HG03159 (cell line): ENCODE data around the gene KRTAP4-16.
"Not testable (repeated sequence)": the region's sequence is repeated elsewhere in the genome, so short reads cannot be mapped to it uniquely, and the experiment has no call there.

Source experiments
- ATAC-seq: cut with Tn5 transposase; IDR thresholded peaks from one replicate; pipeline ENCODE4 v1.9.1; 2021; ENCODE audit warnings: mild to moderate bottlenecking, moderate library complexity; ENCODE audit not compliant: unreplicated experiment

Gene KRTAP4-16

DNA sequence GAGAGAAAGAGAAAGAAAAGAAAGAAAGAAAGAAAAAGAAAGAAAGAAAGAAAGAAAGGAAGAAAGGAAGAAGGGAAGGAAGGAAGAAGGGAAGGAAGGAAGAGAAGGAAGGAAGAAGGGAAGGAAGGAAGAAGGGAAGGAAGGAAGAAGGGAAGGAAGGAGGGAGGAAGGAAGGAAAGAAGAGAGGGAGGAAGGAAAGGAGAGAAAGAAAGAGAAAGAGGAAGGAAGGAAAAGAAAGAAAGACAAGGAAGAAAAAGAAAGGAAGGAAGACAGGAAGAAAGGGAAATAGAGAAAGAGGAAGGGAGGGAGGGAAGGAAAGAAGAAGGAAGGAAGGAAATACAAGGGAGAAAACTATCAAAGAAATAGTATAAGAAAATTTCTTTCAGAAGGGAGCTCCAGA lies 25.2 kb downstream of the KRTAP4-16 start:
- no peak for ATAC-seq

GRCh38 chr17:41073676-41074075 lies 28.3 kb downstream of the KRTAP4-16 start:
- no peak for ATAC-seq

DNA sequence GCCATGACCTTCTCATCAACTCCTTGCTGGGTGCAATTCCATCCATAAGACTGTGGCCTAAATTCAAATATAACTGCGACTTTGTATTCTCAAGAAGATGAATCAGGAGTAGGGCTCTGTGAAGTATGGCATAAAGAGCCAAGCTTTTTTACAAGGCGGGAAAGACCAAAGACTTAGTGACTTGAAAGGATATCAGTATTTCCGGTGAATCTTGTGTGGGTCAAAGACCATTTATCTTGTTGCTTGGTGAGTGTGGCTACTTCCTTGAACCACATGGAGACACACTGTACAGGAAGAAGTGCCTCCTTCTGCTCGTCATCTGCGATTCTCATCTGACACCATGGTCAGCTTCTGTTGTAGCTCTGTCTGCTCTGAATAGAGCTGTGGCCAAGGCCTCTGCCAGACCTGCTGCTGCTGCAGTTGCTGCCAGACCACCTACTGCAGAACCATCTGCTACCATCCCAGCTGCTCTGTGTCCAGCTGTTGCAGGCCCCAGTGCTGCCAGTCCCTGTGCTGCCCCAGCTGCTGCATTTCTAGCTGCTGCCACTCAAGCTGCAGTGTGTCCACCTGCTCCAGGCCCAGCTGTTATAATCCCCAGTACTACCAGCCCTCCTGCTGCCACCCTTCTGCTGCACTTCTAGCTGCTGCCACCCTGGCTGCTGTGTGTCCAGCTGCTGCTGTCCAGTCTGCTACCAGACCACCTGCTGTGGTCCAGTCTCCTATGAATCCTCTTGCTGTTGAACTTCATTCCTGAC lies 30.2 kb downstream of the KRTAP4-16 start:
- ATAC-seq: no peak

DNA sequence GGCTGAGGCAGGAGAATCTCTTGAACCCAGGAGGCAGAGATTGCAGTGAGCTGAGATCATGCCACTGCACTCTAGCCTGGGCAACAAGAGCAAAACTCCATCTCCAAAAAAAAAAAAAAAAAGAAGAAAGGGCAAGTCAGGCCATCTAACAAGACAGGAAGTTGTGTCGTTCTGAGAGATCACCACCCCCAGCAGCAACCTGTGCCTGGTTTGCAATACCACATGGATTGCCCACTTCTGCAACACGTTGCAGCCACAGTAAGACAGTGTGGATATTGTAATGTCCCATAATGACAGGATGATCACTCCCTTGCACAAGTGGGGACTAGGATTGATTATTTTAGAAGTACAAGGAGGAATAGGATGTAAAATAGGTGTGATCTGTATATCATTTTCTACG lies 33.0 kb downstream of the KRTAP4-16 start:
- ATAC-seq: no peak

- no peak for ATAC-seq
Measured at GRCh38 chr17:41067281-41067680, 34.7 kb downstream of the KRTAP4-16 start.

DNA sequence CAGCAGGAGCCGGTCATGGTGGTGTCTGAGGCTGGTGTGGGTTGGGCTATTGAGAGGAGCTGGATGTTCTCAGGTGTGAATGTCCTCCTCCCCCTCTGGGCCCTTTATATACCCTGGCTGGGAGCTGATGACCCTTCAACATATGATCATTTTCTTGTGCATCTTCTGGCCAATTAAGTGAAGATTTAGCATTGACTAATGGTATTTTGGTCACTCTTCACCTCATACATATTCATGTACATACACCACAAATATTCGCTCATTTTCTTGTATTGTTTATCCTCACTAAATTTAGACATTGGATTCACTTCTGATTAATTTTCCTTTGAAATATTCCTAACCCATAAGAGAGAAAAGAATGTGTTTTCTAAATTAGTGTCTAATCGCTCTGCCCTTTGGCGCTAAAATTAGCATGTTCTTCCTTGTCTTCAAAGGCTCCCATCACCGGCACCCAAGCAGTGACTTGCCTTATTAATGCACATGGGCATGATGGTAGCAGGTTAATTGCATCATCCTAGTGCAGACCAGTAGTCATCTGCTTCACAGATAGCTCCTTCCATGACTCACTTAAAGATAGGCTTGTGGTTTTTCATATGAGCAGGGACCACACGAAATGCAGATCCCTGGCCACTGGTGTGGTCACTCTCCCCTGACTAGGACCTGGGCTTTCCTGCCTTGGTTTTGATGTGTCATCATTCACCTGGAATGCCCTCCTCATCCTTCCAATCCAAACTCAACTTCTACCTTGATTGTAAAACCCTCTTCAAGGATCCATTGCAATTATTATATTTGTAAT lies 36.0 kb downstream of the KRTAP4-16 start, which contains the start of gene KRTAP2-4:
TSS of gene KRTAP2-4 (minus strand) at position 51 of the 796 bp plus-strand sequence. CDS start at position 17, 34 bp downstream.
- no peak for ATAC-seq

DNA sequence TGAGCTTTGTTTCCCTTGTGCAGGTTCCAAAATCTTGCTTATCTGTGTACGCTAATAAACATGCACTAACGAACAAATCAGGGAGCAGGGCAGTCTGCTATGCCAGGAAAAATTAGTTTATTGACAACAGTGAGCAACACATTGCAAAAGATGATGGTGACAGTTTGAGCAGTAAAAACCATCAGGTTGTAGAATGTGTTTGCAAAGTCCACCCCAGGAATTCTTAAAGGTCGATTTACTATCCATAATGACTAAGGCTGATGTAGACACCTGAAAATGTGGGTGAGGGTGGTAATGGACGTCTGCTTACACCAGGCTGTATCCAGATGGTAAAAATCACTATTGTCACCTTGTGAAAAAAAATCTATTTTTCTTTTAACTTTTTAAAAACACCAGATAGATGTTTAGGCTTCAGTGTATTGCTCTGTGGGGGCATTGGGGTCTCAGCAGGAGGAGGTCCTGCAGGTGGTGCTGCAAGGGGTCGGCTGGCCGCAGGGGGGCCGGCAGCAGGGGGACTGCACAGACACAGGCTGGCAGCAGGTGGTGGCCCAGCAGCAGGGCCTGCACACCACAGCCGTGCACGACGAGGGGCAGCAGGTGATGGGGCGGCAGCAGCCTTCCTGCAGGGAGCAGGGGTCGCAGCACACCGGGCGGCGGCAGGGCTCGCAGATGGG lies 36.9 kb downstream of the KRTAP4-16 start:
- ATAC-seq: not testable (repeated sequence)

DNA sequence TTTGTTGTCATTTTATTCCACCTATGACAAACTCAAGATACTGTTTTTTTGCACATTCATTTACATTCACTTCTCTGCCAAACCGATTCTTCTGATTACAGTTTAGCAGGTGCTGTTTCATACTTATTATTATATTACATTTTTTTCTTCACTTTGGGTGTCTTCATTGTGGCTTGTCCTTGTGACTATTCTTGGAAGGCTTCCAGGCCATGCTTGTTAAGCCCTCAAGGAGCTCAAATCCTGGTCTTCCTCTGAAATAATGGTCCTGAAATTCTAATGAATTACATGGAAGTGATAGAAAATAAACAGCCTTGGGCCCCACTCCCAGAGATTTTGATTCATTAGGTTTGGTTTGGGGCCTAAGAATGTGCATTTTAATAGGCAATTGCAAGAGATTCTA lies 37.7 kb downstream of the KRTAP4-16 start:
- ATAC-seq: no peak

DNA sequence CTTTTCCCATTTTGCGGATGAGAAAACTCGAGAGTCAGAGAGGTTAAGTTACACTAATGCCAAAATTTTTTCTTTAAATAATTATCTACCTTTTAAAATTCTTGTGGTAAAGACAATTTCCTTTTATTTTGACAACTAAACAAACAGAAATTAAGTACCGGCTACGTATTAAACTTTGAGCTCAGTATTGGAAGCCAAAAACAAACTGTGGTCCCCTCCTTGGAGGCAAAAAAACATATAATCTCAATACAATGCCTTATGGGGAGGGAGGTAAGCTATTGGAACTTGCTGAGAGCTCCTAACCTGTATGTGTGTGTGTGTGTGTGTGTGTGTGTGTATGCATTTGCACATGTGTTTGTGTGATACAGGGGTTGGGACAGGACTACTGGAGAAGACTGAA lies 38.6 kb downstream of the KRTAP4-16 start:
- no peak for ATAC-seq

DNA sequence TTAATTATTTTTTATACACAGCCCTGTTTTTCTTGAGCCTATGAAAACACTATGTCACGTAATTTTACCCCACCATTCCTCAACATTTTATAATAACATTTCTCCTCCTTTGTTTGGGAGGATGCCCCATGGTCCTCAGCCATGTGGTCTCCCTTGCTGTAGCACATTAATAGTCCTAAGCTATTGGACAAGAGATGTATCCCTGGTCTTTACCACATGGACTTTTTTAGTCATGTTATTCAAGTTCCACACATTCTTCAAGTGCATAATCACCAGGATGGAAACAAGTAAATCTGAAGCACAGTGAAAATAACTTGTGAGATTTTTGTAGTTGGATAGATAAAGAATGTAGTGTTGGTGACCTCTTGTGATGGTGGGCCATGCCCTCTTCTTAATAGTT lies 40.0 kb downstream of the KRTAP4-16 start:
- no peak for ATAC-seq

DNA sequence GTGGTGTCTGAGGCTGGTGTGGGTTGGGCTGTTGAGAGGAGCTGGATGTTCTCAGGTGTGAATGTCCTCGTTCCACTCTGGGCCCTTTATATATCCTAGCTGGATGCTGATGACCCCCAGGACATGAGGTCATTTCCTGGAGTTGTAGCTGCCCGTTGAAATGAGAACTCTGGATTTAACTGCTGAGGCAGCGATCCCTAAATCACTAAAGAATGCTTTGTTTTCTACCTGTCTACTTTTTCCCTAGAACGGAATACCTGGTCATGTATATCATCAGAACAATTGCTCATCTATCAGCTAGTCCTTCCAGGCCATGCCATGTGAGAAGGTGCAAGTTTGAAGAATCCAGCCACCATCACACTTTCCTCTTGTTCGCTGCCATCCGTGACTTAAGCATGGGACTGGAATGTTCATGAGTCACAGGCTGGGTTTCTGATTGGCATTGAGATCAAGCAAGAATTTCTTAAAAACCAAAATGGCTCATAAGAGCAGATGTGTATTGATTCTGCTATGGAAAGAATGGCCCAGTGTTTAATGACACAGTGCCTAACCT lies 41.9 kb downstream of the KRTAP4-16 start, which contains the start of gene KRTAP2-3:
TSS of gene KRTAP2-3 (minus strand) at position 63 of the 553 bp plus-strand sequence. CDS start 64 bp downstream, outside the sequence.
- no peak for ATAC-seq

DNA sequence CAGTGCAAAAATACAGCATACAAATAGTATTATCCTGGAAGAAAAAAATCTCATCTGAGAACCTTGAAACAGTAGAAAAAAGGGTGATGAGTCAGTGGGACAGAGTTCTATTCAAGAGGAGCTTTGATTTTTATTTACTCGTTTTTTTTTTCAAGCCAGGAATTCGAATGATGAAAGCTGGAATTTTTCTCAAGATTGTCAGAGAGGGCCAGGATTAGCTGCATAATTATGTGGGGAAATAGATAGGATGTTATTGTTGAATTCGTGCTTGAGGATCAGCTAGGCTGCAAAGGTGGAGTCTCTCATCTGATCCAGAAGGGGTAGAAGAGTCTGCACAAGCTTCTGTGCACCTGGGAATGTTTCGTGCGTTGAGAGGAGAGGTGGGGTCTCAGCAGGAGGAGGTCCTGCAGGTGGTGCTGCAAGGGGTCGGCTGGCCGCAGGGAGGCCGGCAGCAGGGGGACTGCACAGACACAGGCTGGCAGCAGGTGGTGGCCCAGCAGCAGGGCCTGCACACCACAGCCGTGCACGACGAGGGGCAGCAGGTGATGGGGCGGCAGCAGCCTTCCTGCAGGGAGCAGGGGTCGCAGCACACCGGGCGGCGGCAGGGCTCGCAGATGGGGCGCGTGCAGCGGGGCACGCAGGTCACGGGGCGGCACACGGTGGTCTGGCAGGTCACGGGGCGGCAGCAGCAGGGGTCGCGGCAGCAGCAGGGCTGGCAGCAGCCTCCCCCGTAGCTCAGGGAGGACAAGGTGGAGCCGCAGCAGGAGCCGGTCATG lies 42.5 kb downstream of the KRTAP4-16 start:
- not testable (repeated sequence) for ATAC-seq

DNA sequence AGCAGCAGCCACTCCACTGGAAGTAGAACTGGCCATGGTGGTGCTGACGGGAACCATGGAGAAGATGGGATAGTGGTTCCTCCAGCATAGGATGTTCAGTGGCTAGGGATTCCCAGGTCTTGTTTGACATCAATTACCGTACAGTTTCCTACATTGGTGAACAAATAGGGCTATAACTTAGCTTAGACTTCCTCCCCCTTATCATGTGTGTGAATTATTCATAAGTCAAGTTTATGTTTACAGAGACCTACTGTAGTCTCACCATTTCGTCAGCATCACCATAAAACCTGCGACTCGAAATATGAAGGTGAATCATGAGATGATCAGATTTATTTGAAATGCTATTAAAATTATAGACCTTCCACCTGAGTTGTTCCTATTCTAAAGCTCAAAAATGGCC lies 43.3 kb downstream of the KRTAP4-16 start:
- no peak for ATAC-seq

- no peak for ATAC-seq
Measured at GRCh38 chr17:41057547-41057946, 44.5 kb downstream of the KRTAP4-16 start.

- ATAC-seq: not testable (repeated sequence)
Measured at GRCh38 chr17:41055130-41055529, 46.9 kb downstream of the KRTAP4-16 start, which contains the start of gene KRTAP2-2. KRTAP2-2 (minus strand) TSS chr17:41055230; CDS start chr17:41055211, 19 bp downstream.

DNA sequence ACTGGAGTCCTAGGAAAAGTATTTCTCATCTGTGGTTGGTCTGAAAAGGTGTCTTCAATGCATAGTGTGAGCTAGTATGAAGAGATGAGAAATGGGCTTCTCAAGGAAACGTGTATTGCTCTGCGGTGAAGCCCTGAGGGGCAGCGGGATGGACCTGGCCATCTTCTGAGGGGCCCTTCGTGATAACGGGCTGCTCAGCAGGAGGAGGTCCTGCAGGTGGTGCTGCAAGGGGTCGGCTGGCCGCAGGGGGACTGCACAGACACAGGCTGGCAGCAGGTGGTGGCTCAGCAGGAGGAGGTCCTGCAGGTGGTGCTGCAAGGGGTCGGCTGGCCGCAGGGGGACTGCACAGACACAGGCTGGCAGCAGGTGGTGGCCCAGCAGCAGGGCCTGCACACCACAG lies 47.5 kb downstream of the KRTAP4-16 start:
- not testable (repeated sequence) for ATAC-seq

- no peak for ATAC-seq
Measured at GRCh38 chr17:41054025-41054424, 48.0 kb downstream of the KRTAP4-16 start.

GRCh38 chr17:41052566-41052965 lies 49.4 kb downstream of the KRTAP4-16 start:
- no peak for ATAC-seq
